Activated gamma-delta T cell treated with anti-CD3 and anti-CD28 coated beads, Interleukin-2, amount 50 U/mL, for 16 hours (primary cell): ENCODE results near the gene ZACN.
"Not testable (repeated sequence)": the region's sequence is repeated elsewhere in the genome, so short reads cannot be mapped to it uniquely, and the experiment has no call there.

Source experiments
- DNase-seq: peaks from one replicate; pipeline ENCODE4 v3.0.0-alpha.2; 2020; ENCODE audit warnings: low read depth

The ZACN gene

GRCh38 chr17:76078860-76079534 lies at the start of gene ZACN:
TSS of gene ZACN (plus strand) at chr17:76079182. CDS start at chr17:76079265, 83 bp downstream.
- no peak for DNase-seq

- no peak for DNase-seq
These were observed 46.8 kb upstream of the ZACN start for GRCh38 chr17:76032073-76032779.

- DNase-seq: no peak
These were observed 46.2 kb upstream of the ZACN start for GRCh38 chr17:76032780-76033108.

- DNase-seq: no peak
These were observed 45.8 kb upstream of the ZACN start for GRCh38 chr17:76033139-76033538.

GRCh38 chr17:76034428-76035350 lies 44.3 kb upstream of the ZACN start:
- DNase-seq: no peak

GRCh38 chr17:76036497-76037261 lies 42.3 kb upstream of the ZACN start:
- no peak for DNase-seq

GRCh38 chr17:76038050-76038449 lies 40.9 kb upstream of the ZACN start:
- DNase-seq: no peak

- no peak for DNase-seq
These were observed 39.9 kb upstream of the ZACN start for GRCh38 chr17:76039121-76039520.

GRCh38 chr17:76040376-76040775 lies 38.6 kb upstream of the ZACN start:
- DNase-seq: no peak

- DNase-seq: not testable (repeated sequence)
These were observed 36.1 kb upstream of the ZACN start for GRCh38 chr17:76042868-76043267.

- DNase-seq: not testable (repeated sequence)
These were observed 34.4 kb upstream of the ZACN start for GRCh38 chr17:76044475-76045007.

- no peak for DNase-seq
These were observed 32.9 kb upstream of the ZACN start for GRCh38 chr17:76046064-76046463.

- DNase-seq: no peak
These were observed 30.9 kb upstream of the ZACN start for GRCh38 chr17:76048025-76048605.

- no peak for DNase-seq
These were observed 30.3 kb upstream of the ZACN start for GRCh38 chr17:76048711-76049110.

- no peak for DNase-seq
These were observed 29.7 kb upstream of the ZACN start for GRCh38 chr17:76049239-76049638.

- no peak for DNase-seq
These were observed 29.0 kb upstream of the ZACN start for GRCh38 chr17:76049836-76050537.

- DNase-seq: no peak
These were observed 28.2 kb upstream of the ZACN start for GRCh38 chr17:76050538-76051467.

GRCh38 chr17:76051561-76051960 lies 27.4 kb upstream of the ZACN start:
- DNase-seq: no peak

GRCh38 chr17:76053246-76054111 lies 25.5 kb upstream of the ZACN start:
- DNase-seq: no peak
